ENCODE results near the gene PDE10A. TPM values are rescaled to one million over a fixed set of nuclear protein-coding genes. Genes with fewer than 3 reads are reported as not detected.

PDE10A gene
- total RNA-seq, 1 experiment from 2014 or later: 0.31 TPM

GRCh38 chr6:165317723-165318122 is 345.3 kb downstream of the PDE10A start:
- H3K4me1 ChIP-seq (ENCODE audit: insufficient read depth, low read length): no peaks in the 10 kb centered on the region
- H2BK20ac ChIP-seq (ENCODE audit: low read depth, low read length, poor library complexity, severe bottlenecking): no peak overlapping the region
- Mint-ChIP-seq H3K4me3 (no peak overlapping the region), H3K27ac (no peak overlapping the region), H3K36me3 (ENCODE audit: insufficient read depth in 1 of 3, low read depth in 3 of 3) (peaks cover 4 to 17% (median 8%) of the 10 kb centered on the region in 3 experiments; a peak in 6 of 7 replicates), H3K4me1 (peaks cover 0 to 2% of the 10 kb centered on the region in 2 experiments; a peak in 1 of 4 replicates), H3K9me3 (peaks cover 23 to 27% of the 10 kb centered on the region in 2 experiments), H3K27me3 (ENCODE audit: low read depth) (peaks cover 2% of the 10 kb centered on the region)
- H2BK5ac ChIP-seq (ENCODE audit: insufficient read length, low read length): no peak overlapping the region
- H3K56ac ChIP-seq (ENCODE audit: insufficient read length, low read depth, low read length): no peak overlapping the region
- no peak overlapping the region for H4K5ac ChIP-seq (ENCODE audit: insufficient read length, low read depth, low read length)
- no peak overlapping the region for H3K27ac ChIP-seq (ENCODE audit: insufficient read length, low read depth, low read length)
- no peak overlapping the region for H3T11ph ChIP-seq (ENCODE audit: low read length)
- no CpG with 5 or more reads among the region's 14 CpGs for WGBS (ENCODE audit: extremely low coverage, insufficient read length, low lambda C conversion rate)
- H3K4ac ChIP-seq (ENCODE audit: low read depth, low read length): no peak overlapping the region
- no peak overlapping the region for H2BK15ac ChIP-seq (ENCODE audit: low read depth, low read length)
- H3K14ac ChIP-seq (ENCODE audit: insufficient read depth, low read length): no peak overlapping the region
- no peak overlapping the region for H2AFZ ChIP-seq (ENCODE audit: low read length)
- H3K9me3 ChIP-seq (ENCODE audit: control insufficient read depth, low read depth, low read length): no peaks in the 10 kb centered on the region
- no peak overlapping the region for H3K9ac ChIP-seq (ENCODE audit: extremely low read depth, insufficient read length, low read length)
- no peaks in the 10 kb centered on the region for H3K79me1 ChIP-seq (ENCODE audit: insufficient read depth, low read depth, low read length, poor library complexity, severe bottlenecking)
- no peak overlapping the region for H3K23ac ChIP-seq (ENCODE audit: insufficient read length, low read depth, low read length)
- H3K79me2 ChIP-seq (ENCODE audit: insufficient read depth, low read length): no peaks in the 10 kb centered on the region
- H3K4me2 ChIP-seq (ENCODE audit: insufficient read depth, insufficient read length, low read length): no peak overlapping the region
- no peaks in the 10 kb centered on the region for H4K20me1 ChIP-seq (ENCODE audit: control insufficient read depth, insufficient read depth, insufficient read length)
- no peaks in the 10 kb centered on the region for H3K23me2 ChIP-seq (ENCODE audit: insufficient read length, low read depth, low read length, poor library complexity, severe bottlenecking)
- DNase-seq: no peak
- H2BK12ac ChIP-seq (ENCODE audit: insufficient read length, low read depth, low read length): no peak overlapping the region
- H2BK120ac ChIP-seq (ENCODE audit: low read depth, low read length, poor library complexity, severe bottlenecking): no peak overlapping the region
- TF ChIP-seq CTCF (conservative IDR thresholded peaks at IDR 0.05): no peak
- H3K27me3 ChIP-seq (ENCODE audit: insufficient read depth, low read length): no peaks in the 10 kb centered on the region
- H4K8ac ChIP-seq (replicated peaks; ENCODE audit: insufficient read length, low read depth, low read length): no peak overlapping the region
- H2AK5ac ChIP-seq (ENCODE audit: insufficient read length, low read length): no peak overlapping the region
- H3K18ac ChIP-seq (ENCODE audit: insufficient read length, low read depth, low read length): no peak overlapping the region
- H4K91ac ChIP-seq (ENCODE audit: insufficient read length, low read depth, low read length): no peak overlapping the region

Measured in H9 (cell line).